HepG2 (cell line): ENCODE data around the gene NAV3. TPM values are rescaled to one million over a fixed set of nuclear protein-coding genes. Genes with fewer than 3 reads are reported as not detected.

ENCODE experiments used
- FOSL2 ChIP-seq: sonication (generic); formaldehyde crosslinking; IDR thresholded peaks from 2 replicates; pipeline ENCODE4 v1.4.0; 2020; ENCODE audit warnings: missing genetic modification reagents
- HMG20B ChIP-seq: conservative IDR thresholded peaks from 2 replicates; pipeline ENCODE4 v1.6.1; 2016; ENCODE audit warnings: missing genetic modification reagents, missing compliant biosample characterization
- HNRNPLL ChIP-seq: fragments of 200-400 bp; formaldehyde crosslinking; IDR thresholded peaks from 2 replicates; pipeline ENCODE4 v1.6.1; 2017; ENCODE audit warnings: mild to moderate bottlenecking, low read depth, low read length; ENCODE audit not compliant: poor library complexity, severe bottlenecking
- MIXL1 ChIP-seq: IDR thresholded peaks from 2 replicates; pipeline ENCODE4 v1.6.1; 2016
- MLLT10 ChIP-seq: sonication (generic); formaldehyde crosslinking; IDR thresholded peaks from 2 replicates; pipeline ENCODE4 v1.4.0; 2020; ENCODE audit warnings: missing genetic modification reagents
- NR2F2 ChIP-seq: IDR thresholded peaks from 2 replicates; pipeline ENCODE4 v1.6.1; 2012; ENCODE audit warnings: low read depth, inconsistent platforms, borderline replicate concordance
- SOX13 ChIP-seq, 3 experiments: fragments of 450-650 bp in 1 of 3; sonication (generic) in 1 of 3; formaldehyde crosslinking in 1 of 3; IDR thresholded peaks in 2 of 3; conservative IDR thresholded peaks in 1 of 3; 2 replicates each; pipeline versions ENCODE4 v1.5.0 to v1.6.1; 2016 to 2020; ENCODE audit warnings: antibody characterized with exemption in 1 of 3, mild to moderate bottlenecking in 1 of 3, missing compliant biosample characterization in 1 of 3, missing genetic modification reagents in 1 of 3, moderate library complexity in 1 of 3
- TIGD3 ChIP-seq: sonication (generic); formaldehyde crosslinking; IDR thresholded peaks from 2 replicates; pipeline ENCODE4 v1.5.1; 2020; ENCODE audit warnings: mild to moderate bottlenecking, missing genetic modification reagents, borderline replicate concordance
- ZNF160 ChIP-seq: sonication (generic); formaldehyde crosslinking; IDR thresholded peaks from 2 replicates; pipeline ENCODE4 v1.8.0; 2022; ENCODE audit warnings: mild to moderate bottlenecking, inconsistent platforms, missing genetic modification reagents
- ZNF264 ChIP-seq: sonication (generic); formaldehyde crosslinking; IDR thresholded peaks from 2 replicates; pipeline ENCODE4 v1.4.0; 2020; ENCODE audit warnings: missing genetic modification reagents
- ZNF383 ChIP-seq: sonication (generic); formaldehyde crosslinking; IDR thresholded peaks from 2 replicates; pipeline ENCODE4 v1.4.0; 2020; ENCODE audit warnings: missing genetic modification reagents, mild to moderate bottlenecking, borderline replicate concordance
- ZNF446 ChIP-seq: sonication (generic); formaldehyde crosslinking; IDR thresholded peaks from 2 replicates; pipeline ENCODE4 v1.5.0; 2020; ENCODE audit warnings: mild to moderate bottlenecking, missing genetic modification reagents
- polyA plus RNA-seq, 8 experiments: library from polyadenylated mRNA; depleted of rRNA in 3 of 8; stranded (reverse) in 7 of 8; unstranded in 1 of 8; fragments of >200 nt; fragmentation: Illumina TruSeq in 4 of 8; extraction: Trizol in 4 of 8; gene quantifications; 2 replicates each; pipeline versions ENCODE4 v1.2.1 to v1.2.3, GENCODE V29; 2011 to 2016; ENCODE audit warnings: low read depth in 4 of 8, missing spikeins in 1 of 8, mixed read lengths in 1 of 8; ENCODE audit not compliant: insufficient read depth in 1 of 8
- total RNA-seq, 5 experiments: library from RNA; depleted of rRNA; stranded (reverse); fragments of >200 nt; fragmentation: Illumina TruSeq; extraction: Trizol; gene quantifications; 2 replicates each; pipeline ENCODE4 v1.2.3, GENCODE V29; 2016; ENCODE audit warnings: low read depth in 1 of 5
- TF ChIP-seq, protein P1 (sequence below): sonication (generic); formaldehyde crosslinking; IDR thresholded peaks from 2 replicates; pipeline ENCODE4 v1.8.0; 2022; ENCODE audit warnings: mild to moderate bottlenecking, missing genetic modification reagents, borderline replicate concordance

Gene NAV3
- total and polyA plus RNA-seq, 2 of the 13 experiments (the other 11 are each of a cell fraction or from before 2014, with no cell fraction given), result 0.01 to 0.18 TPM

- TF ChIP-seq ZNF383 (no peak), NR2F2 (no peak), MLLT10 (no peak), TIGD3 (CRISPR knock-in tag) (no peak), ZNF264 (CRISPR knock-in tag) (no peak), SOX13 (IDR thresholded peaks at IDR 0.05) (no peak), SOX13 (CRISPR knock-in tag; conservative IDR thresholded peaks at IDR 0.05 in 1 of 2, IDR thresholded peaks at IDR 0.05 in 1 of 2) (no peak), FOSL2 (CRISPR knock-in tag) (no peak), ZNF446 (CRISPR knock-in tag) (no peak), MIXL1 (CRISPR knock-in tag) (no peak), HNRNPLL (no peak), ZNF160 (no peak), HMG20B (CRISPR knock-in tag) (no peak)
- TF ChIP-seq, protein P1, sequence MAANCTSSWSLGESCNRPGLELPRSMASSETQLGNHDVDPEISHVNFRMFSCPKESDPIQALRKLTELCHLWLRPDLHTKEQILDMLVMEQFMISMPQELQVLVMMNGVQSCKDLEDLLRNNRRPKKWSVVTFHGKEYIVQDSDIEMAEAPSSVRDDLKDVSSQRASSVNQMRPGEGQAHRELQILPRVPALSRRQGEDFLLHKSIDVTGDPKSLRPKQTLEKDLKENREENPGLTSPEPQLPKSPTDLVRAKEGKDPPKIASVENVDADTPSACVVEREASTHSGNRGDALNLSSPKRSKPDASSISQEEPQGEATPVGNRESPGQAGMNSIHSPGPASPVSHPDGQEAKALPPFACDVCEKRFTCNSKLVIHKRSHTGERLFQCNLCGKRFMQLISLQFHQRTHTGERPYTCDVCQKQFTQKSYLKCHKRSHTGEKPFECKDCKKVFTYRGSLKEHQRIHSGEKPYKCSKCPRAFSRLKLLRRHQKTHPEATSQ (CRISPR knock-in tag), result no peak
These were observed 379.3 kb downstream of the NAV3 start (continued) for GRCh38 chr12:78209846-78210505.
